ENCODE data around the gene PEAR1. TPM values are rescaled to one million over a fixed set of nuclear protein-coding genes. Genes with fewer than 3 reads are reported as not detected.

The PEAR1 gene
- total RNA-seq, 1 experiment from 2014 or later = 10.8 TPM

GRCh38 chr1:156858959-156859522, 34.5 kb upstream of the PEAR1 start, which contains the start of gene INSRR:
Gene INSRR (minus strand): TSS chr1:156859117. CDS start chr1:156858621, 496 bp downstream.
- no peaks in the 10 kb centered on the region for H3K9me3 ChIP-seq (ENCODE audit: control insufficient read depth in 1 of 2, insufficient read depth in 1 of 2, low read depth in 1 of 2, low read length in 2 of 2)
- ChIA-PET CTCF (interaction anchor here (0.9 to 6.5 kb wide), 16 partner anchors 11 to 239 kb away, joined by 3 to 136 read pairs (median 6); partner anchors contain the start of genes HAPLN2, ISG20L2, METTL25B and MRPL24), RAD21 (ENCODE audit: low non-redundant PET in 1 of 2, low total read pairs in 2 of 2, uncharacterized antibody in 2 of 2, unreplicated experiment in 2 of 2) (interaction anchor here in 1 of 2 experiments (1.1 to 1.9 kb wide), 2 partner anchors 45 to 170 kb away, joined by 3 to 16 read pairs; no protein-coding TSS in a partner anchor), POLR2A (interaction anchor here (1.5 to 1.6 kb wide), 3 partner anchors 133 to 198 kb away, joined by 3 to 10 read pairs (median 4); no protein-coding TSS in a partner anchor)
- no peaks in the 10 kb centered on the region for H3K9me2 ChIP-seq (ENCODE audit: insufficient read depth)
- no peak within 1 kb of the TSS for H3K9ac ChIP-seq (ENCODE audit: low read length)
- BruUV-seq (replicated peaks) = no TSS peak
- no peak within 1 kb of the TSS for H3K27ac ChIP-seq (ENCODE audit: low read depth, low read length)
- peaks cover 4 to 17% of the 10 kb centered on the region in 2 experiments; a peak in 3 of 4 replicates for H3K4me1 ChIP-seq (ENCODE audit: control insufficient read depth in 1 of 2, insufficient read depth in 2 of 2, low read length in 2 of 2)
- H3K79me2 ChIP-seq (ENCODE audit: insufficient read depth, low read length) = no peaks in the 10 kb centered on the region
- no peak within 1 kb of the TSS for H2AFZ ChIP-seq (ENCODE audit: low read depth, low read length, poor library complexity, severe bottlenecking)
- TF ChIP-seq POLR2A (IDR thresholded peaks at IDR 0.05; ENCODE audit: borderline replicate concordance, extremely low read depth, insufficient read depth, insufficient read length) = no peak
- no peak for TF ChIP-seq REST (IDR thresholded peaks at IDR 0.05; ENCODE audit: low read depth)
- TF ChIP-seq ELF1 (IDR thresholded peaks at IDR 0.05; ENCODE audit: borderline replicate concordance, low read depth) = no peak
- no peak for TF ChIP-seq ZFX (IDR thresholded peaks at IDR 0.05)
- TF ChIP-seq SRF (IDR thresholded peaks at IDR 0.05; ENCODE audit: low read depth) = no peak
- no peak for TF ChIP-seq EZH2phosphoT487 (IDR thresholded peaks at IDR 0.05; ENCODE audit: borderline replicate concordance)
- no peak for TF ChIP-seq ATF3 (IDR thresholded peaks at IDR 0.05)
- no peak for TF ChIP-seq YY1 (IDR thresholded peaks at IDR 0.05; ENCODE audit: extremely low read depth, insufficient replicate concordance, low read depth, low read length)
- no peak for TF ChIP-seq EZH2 (IDR thresholded peaks at IDR 0.05)
- TF ChIP-seq ZNF274 (IDR thresholded peaks at IDR 0.05; ENCODE audit: low read depth, low read length) = no peak
- TF ChIP-seq MAX (IDR thresholded peaks at IDR 0.05) = no peak
- TF ChIP-seq ZBTB33 (IDR thresholded peaks at IDR 0.05; ENCODE audit: extremely low read depth, insufficient replicate concordance, low read length) = no peak
- no peak for TF ChIP-seq EGR1 (IDR thresholded peaks at IDR 0.05; ENCODE audit: low read depth)
- no peak for TF ChIP-seq POLR2AphosphoS5 (IDR thresholded peaks at IDR 0.05; ENCODE audit: low read depth, low read length)
- TF ChIP-seq CBX3 (IDR thresholded peaks at IDR 0.05; ENCODE audit: low read depth) = no peak
- no peak for TF ChIP-seq JUND (IDR thresholded peaks at IDR 0.05)
- no peak for TF ChIP-seq CEBPB (IDR thresholded peaks at IDR 0.05; ENCODE audit: low read depth)
- TF ChIP-seq TCF7L2 (IDR thresholded peaks at IDR 0.05; ENCODE audit: borderline replicate concordance, extremely low read depth, insufficient read depth, insufficient read length) = no peak
- no peak for TF ChIP-seq SIN3A (IDR thresholded peaks at IDR 0.05; ENCODE audit: low read depth)
- TF ChIP-seq RAD21 (IDR thresholded peaks at IDR 0.05; ENCODE audit: low read depth) = no peak
- intact Hi-C loops (cut with micrococcal nuclease) = no loop called here
- peaks cover 3% of the 10 kb centered on the region; the same call in 1 of the 2 replicates for H3K27me3 ChIP-seq (ENCODE audit: insufficient read depth, low read length)
- no peaks in the 10 kb centered on the region for H3K36me3 ChIP-seq (ENCODE audit: control insufficient read depth in 1 of 2, insufficient read depth in 2 of 2, low read length in 2 of 2)
- H4K20me1 ChIP-seq (ENCODE audit: insufficient read depth) = no peaks in the 10 kb centered on the region
- no peak for ATAC-seq
- H3K4me3 ChIP-seq (replicated peaks in 1 of 2; ENCODE audit: low read depth in 1 of 2, low read length in 2 of 2) = peak within 1 kb of the TSS; percentile 30 to 55
- no peak for DNase-seq (ENCODE audit: low read depth, low spot score)
- peak within 1 kb of the TSS; percentile 93 for H3K4me2 ChIP-seq (ENCODE audit: low read length)
